ENCODE measurements around the gene TBL1X. TPM values are rescaled to one million over a fixed set of nuclear protein-coding genes. Genes with fewer than 3 reads are reported as not detected.

TBL1X gene
- total and polyA plus RNA-seq, 10 of the 15 experiments (the other 5 are each of a cell fraction or from before 2014, with no cell fraction given) = 4.4 to 26.3 (median 10.6) TPM

- H4K20me1 ChIP-seq (ENCODE audit: control insufficient read depth, insufficient read depth) = no peaks in the 10 kb centered on the region
- peaks cover 6% of the 10 kb centered on the region for H3K4me1 ChIP-seq (ENCODE audit: control insufficient read depth, insufficient read depth, low read length)
- DNase-seq (ENCODE audit: low read depth, low spot score) (no peak), FAIRE-seq (no peak), ATAC-seq (no peak)
- no peak overlapping the region for H3K9ac ChIP-seq (ENCODE audit: control insufficient read depth, insufficient read depth, low read length)
- ChIA-PET RAD21 (ENCODE audit: unreplicated experiment) (interaction anchor here (0.6 kb wide), 1 partner anchor 325 kb away, joined by 3 read pairs; no protein-coding TSS in a partner anchor), POLR2A (no interaction called here), SMC1A (ENCODE audit: uncharacterized antibody, unreplicated experiment) (interaction anchor here (0.5 to 1.3 kb wide), 3 partner anchors 8 to 37 kb away, joined by 3 read pairs; no protein-coding TSS in a partner anchor), CTCF (no interaction called here)
- WGBS (ENCODE audit: insufficient coverage, insufficient replicate concordance, low lambda C conversion rate, missing lambda C conversion rate) = 83% methylated on average over 3 of the region's 3 CpGs
- TF ChIP-seq ZBED1 (IDR thresholded peaks at IDR 0.05; ENCODE audit: borderline replicate concordance) = no peak
- TF ChIP-seq ZBTB40 (IDR thresholded peaks at IDR 0.05; ENCODE audit: borderline replicate concordance) = peak; percentile 77
- intact Hi-C loops (cut with micrococcal nuclease; ENCODE audit: unreplicated experiment) = loop anchor here (5.0 kb wide), 1 partner anchor 326 kb away; no protein-coding TSS in a partner anchor
- peak overlapping the region; percentile 51; the same call in 1 of the 2 replicates for H3K27ac ChIP-seq (ENCODE audit: control insufficient read depth, insufficient read depth)
- H3K79me2 ChIP-seq (ENCODE audit: control insufficient read depth, insufficient read depth, low read length) = no peaks in the 10 kb centered on the region
- H3K36me3 ChIP-seq (ENCODE audit: control insufficient read depth in 2 of 2, insufficient read depth in 2 of 2, low read length in 1 of 2) = no peaks in the 10 kb centered on the region; a peak in 1 of 4 replicates
- peaks cover 11% of the 10 kb centered on the region; the same call in 2 of the 3 replicates for H3K9me3 ChIP-seq (replicated peaks; ENCODE audit: control insufficient read depth, insufficient read depth, low read length)
- in situ Hi-C loops (cut with MboI) = no loop called here
- H2AFZ ChIP-seq (ENCODE audit: control insufficient read depth, low read depth, low read length) = no peak overlapping the region
- peak overlapping the region; percentile 7; the same call in 1 of the 2 replicates for H3K4me2 ChIP-seq (ENCODE audit: control insufficient read depth, insufficient read depth)
- no peak overlapping the region for H3K4me3 ChIP-seq
- no peaks in the 10 kb centered on the region for H3K27me3 ChIP-seq (replicated peaks in 1 of 2; ENCODE audit: control insufficient read depth in 2 of 2, insufficient read depth in 2 of 2, low read length in 1 of 2)
- BruUV-seq (replicated peaks) = no TSS peak
These were observed 213.5 kb downstream of the TBL1X start for GRCh38 chrX:9678215-9678965.

All from GM12878 (cell line).